Measurements from ENCODE around the gene HNRNPUL1. TPM values are rescaled to one million over a fixed set of nuclear protein-coding genes. Genes with fewer than 3 reads are reported as not detected.

Gene HNRNPUL1
- total and polyA plus RNA-seq, 12 donors, result 55.5 to 151 (median 106) TPM

DNA sequence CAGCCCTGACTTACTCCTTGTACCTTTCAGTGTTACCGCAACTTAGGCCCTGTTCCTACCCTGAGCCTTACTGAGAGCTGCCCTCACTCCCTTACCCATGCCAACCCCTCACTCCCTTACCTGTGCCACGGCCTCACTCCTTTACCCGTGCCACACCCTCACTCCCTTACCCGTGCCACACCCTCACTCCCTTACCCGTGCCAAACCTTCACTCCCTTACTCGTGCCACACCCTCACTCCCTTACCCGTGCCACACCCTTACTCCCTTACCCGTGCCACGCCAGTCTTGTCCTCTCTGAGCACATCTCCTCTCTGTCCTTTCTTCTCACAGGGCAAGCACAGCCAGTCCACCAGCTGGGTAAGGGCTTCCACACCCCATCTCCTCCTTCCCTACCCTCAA is 24.8 kb upstream of the HNRNPUL1 start:
- ATAC-seq, result no peak
- no peak for DNase-seq

GRCh38 chr19:41239961-41240574 is 24.1 kb upstream of the HNRNPUL1 start:
- no peak for ATAC-seq
- Histone ChIP-seq H3K27ac (no peak overlapping the region), H3K4me3 (no peak overlapping the region), H3K27me3 (no peaks in the 10 kb centered on the region), H3K4me1 (no peaks in the 10 kb centered on the region), H3K36me3 (peaks cover 0 to 89% (median 0%) of the 10 kb centered on the region in 9 donors), H3K9me3 (no peaks in the 10 kb centered on the region)
- TF ChIP-seq CTCF (IDR thresholded peaks at IDR 0.05), result no peak
- intact Hi-C loops (cut with DNase I), result no loop called here
- WGBS, 2 donors, result 96 to 98% methylated on average over 2 of the region's 2 CpGs
- no peak for DNase-seq

More for the DNA sequence above, 24.8 kb upstream of the HNRNPUL1 start:
- Histone ChIP-seq H3K4me1 (no peaks in the 10 kb centered on the region), H3K4me3 (no peak overlapping the region), H3K9me3 (no peaks in the 10 kb centered on the region), H3K27me3 (no peaks in the 10 kb centered on the region), H3K27ac (no peak overlapping the region), H3K36me3 (peaks cover 0 to 87% (median 3%) of the 10 kb centered on the region in 9 donors)
- intact Hi-C loops (cut with DNase I), result no loop called here
- TF ChIP-seq CTCF (IDR thresholded peaks at IDR 0.05), result no peak
- 83 to 89% methylated on average over 9 of the region's 9 CpGs for WGBS, 2 donors

DNA sequence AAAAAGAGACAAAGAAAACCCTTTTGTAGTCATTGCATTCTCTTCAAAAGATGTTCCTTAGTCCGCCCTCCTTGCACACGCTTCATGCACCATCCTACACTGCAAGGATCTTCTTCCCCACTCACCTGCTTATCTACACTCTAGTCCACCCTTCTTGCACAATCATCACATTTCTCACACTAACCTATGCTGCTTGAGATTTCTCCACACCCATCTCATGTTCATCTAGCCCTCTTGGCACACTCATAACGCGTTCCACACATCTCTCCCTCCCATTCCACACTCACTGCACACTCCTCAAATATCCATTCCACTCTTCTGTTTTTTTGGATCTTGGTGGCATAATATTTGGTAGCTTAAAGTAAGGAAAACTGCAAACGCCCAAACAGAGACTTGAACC is 22.3 kb upstream of the HNRNPUL1 start:
- H3K4me1 ChIP-seq, result no peaks in the 10 kb centered on the region
- DNase-seq (no peak), ATAC-seq (no peak)
- TF ChIP-seq CTCF (IDR thresholded peaks at IDR 0.05), result no peak
- H3K27me3 ChIP-seq, result no peaks in the 10 kb centered on the region
- H3K36me3 ChIP-seq, result peaks cover 0 to 89% (median 5%) of the 10 kb centered on the region in 9 donors
- intact Hi-C loops (cut with DNase I), result no loop called here
- 87 to 91% methylated on average over 5 of the region's 5 CpGs for WGBS, 2 donors
- no peak overlapping the region for H3K4me3 ChIP-seq
- no peak overlapping the region for H3K27ac ChIP-seq
- no peaks in the 10 kb centered on the region for H3K9me3 ChIP-seq

GRCh38 chr19:41244117-41244516 is 20.1 kb upstream of the HNRNPUL1 start:
- Histone ChIP-seq H3K27me3 (no peaks in the 10 kb centered on the region), H3K36me3 (peaks cover 0 to 92% (median 12%) of the 10 kb centered on the region in 9 donors), H3K9me3 (no peaks in the 10 kb centered on the region), H3K4me1 (no peaks in the 10 kb centered on the region), H3K4me3 (no peak overlapping the region), H3K27ac (no peak overlapping the region)
- ATAC-seq (no peak), DNase-seq (no peak)
- 89 to 91% methylated on average over 4 of the region's 4 CpGs for WGBS, 2 donors
- no peak for TF ChIP-seq CTCF (IDR thresholded peaks at IDR 0.05)
- intact Hi-C loops (cut with DNase I), result no loop called here

All from heart right ventricle (tissue), 16 donors.